Common myeloid progenitor, CD34-positive (primary cell): ENCODE results near the gene PITPNC1.

Experiments used
- CTCF ChIA-PET: fragments of 350-600 bp; sonication (Branson Sonifier 250); formaldehyde crosslinking; loops from one replicate; lab custom pipeline; 2021; ENCODE audit warnings: antibody characterized with exemption; lab: Charles Lee
- POLR2A ChIA-PET: fragments of 350-600 bp; sonication (Branson Sonifier 250); formaldehyde crosslinking; loops from one replicate; lab custom pipeline; 2021; ENCODE audit warnings: antibody characterized with exemption; lab: Charles Lee
- DNase-seq, 3 donors: peaks; one replicate each; pipeline versions ENCODE4 v3.0.0 to v3.0.0-alpha.2; 2013
- H3K27ac ChIP-seq, 2 experiments: 1 replicate in 1 of 2; 2 replicates in 1 of 2; pipeline ENCODE4 v1.7.0; 2013; ENCODE audit warnings: inconsistent platforms in 2 of 2, low read length in 2 of 2, mild to moderate bottlenecking in 2 of 2, low read depth in 1 of 2, moderate library complexity in 1 of 2; ENCODE audit not compliant: severe bottlenecking in 2 of 2, insufficient read depth in 1 of 2, poor library complexity in 1 of 2
- H3K27me3 ChIP-seq, 5 experiments: replicated peaks in 2 of 5; 1 replicate in 3 of 5; 2 replicates in 2 of 5; pipeline versions ENCODE4 v1.6.1 to v1.7.0; 2013; ENCODE audit warnings: low read length in 4 of 5, mild to moderate bottlenecking in 2 of 5, moderate library complexity in 2 of 5, inconsistent platforms in 1 of 5; ENCODE audit not compliant: insufficient read depth in 5 of 5, control insufficient read depth in 4 of 5
- H3K36me3 ChIP-seq, 4 experiments: 1 replicate in 2 of 4; 2 replicates in 2 of 4; pipeline versions ENCODE4 v1.6.1 to v1.7.0; 2013; ENCODE audit warnings: low read length in 3 of 4, control low read depth in 1 of 4, mild to moderate bottlenecking in 1 of 4; ENCODE audit not compliant: control insufficient read depth in 4 of 4, insufficient read depth in 4 of 4
- H3K4me1 ChIP-seq, 4 experiments: 1 replicate in 3 of 4; 2 replicates in 1 of 4; pipeline versions ENCODE4 v1.6.1 to v1.7.1; 2013; ENCODE audit warnings: low read length in 3 of 4, mild to moderate bottlenecking in 3 of 4, control low read depth in 1 of 4, inconsistent platforms in 1 of 4, moderate library complexity in 1 of 4; ENCODE audit not compliant: control insufficient read depth in 4 of 4, insufficient read depth in 4 of 4; ENCODE audit errors: control extremely low read depth in 1 of 4
- H3K4me3 ChIP-seq, 7 experiments: 1 replicate in 4 of 7; 2 replicates in 3 of 7; pipeline versions ENCODE4 v1.5.1 to v1.7.0; 2013; ENCODE audit warnings: mild to moderate bottlenecking in 7 of 7, low read length in 6 of 7, moderate library complexity in 6 of 7, inconsistent platforms in 2 of 7, low read depth in 2 of 7, control low read depth in 1 of 7; ENCODE audit not compliant: insufficient read depth in 4 of 7, control insufficient read depth in 1 of 7; ENCODE audit errors: extremely low read depth in 1 of 7
- H3K9me3 ChIP-seq, 5 experiments: 1 replicate in 4 of 5; 2 replicates in 1 of 5; pipeline versions ENCODE4 v1.6.1 to v1.7.1; 2013; ENCODE audit warnings: low read length in 4 of 5, mild to moderate bottlenecking in 2 of 5, inconsistent platforms in 1 of 5, low read depth in 1 of 5, moderate library complexity in 1 of 5; ENCODE audit not compliant: control insufficient read depth in 4 of 5, insufficient read depth in 2 of 5; ENCODE audit errors: control extremely low read depth in 1 of 5
- WGBS: methylation state at CpG from one replicate; pipeline ENCODE4 v1.1.5; 2013; ENCODE audit not compliant: insufficient coverage; 5-methylcytosine and 5-hydroxymethylcytosine counted together

PITPNC1 gene

DNA sequence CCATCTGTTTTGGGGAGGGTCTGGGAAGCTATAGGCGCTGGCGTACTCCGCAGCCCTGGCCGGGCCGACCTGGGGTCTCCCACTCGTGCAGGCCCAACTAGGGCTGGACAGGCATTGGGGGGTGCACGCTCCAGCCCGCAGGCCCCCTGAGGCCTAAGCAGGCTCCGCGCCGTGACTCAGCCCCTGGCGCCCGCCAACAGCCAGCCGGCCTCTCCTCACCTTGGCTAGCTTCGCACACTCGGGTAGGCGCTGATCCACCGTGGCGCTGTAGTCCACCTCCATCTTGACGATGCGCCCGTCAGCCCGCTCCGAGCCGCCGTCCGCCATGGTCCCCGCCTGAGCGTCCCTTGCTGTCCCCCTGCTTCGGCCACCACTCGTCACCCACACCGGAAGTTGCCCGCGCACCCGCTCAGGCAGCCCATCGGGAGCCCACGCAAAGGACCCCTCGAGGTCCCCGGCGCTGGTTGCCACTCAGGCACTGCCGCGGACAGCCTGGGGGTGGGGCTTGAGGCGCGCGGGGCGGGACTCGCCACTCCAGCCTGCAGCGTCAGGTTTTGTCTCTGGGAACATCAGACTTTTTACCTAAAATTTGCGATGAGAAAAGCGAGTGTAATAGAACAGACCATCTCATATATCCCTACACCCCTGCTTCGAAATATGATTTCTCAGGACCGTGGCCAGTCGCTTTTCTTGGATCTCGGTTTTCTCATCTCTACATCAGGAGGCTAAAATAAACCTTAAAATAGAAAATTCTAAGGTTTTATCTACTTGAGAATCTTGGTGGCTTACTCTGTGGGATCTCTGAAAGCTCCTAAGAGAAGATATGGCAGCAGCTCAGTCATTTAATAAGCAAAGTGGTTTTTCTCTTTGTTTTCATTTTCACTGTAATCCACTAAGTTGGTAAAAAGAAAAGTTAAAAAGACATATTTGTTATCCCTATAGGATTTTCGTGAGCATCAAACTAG is 10.6 kb upstream of the PITPNC1 start, which contains the start of gene PSMD12:
PSMD12 (minus strand) TSS at position 385 of the 965 bp plus-strand sequence; CDS start at position 327, 58 bp downstream.
- ChIA-PET CTCF (interaction anchor here (1.2 to 1.4 kb wide), 3 partner anchors 9 to 108 kb away, joined by 3 to 12 read pairs (median 3); no protein-coding TSS in a partner anchor), POLR2A (interaction anchor here (0.7 to 1.4 kb wide), 2 partner anchors 8 to 11 kb away, joined by 3 to 5 read pairs; partner anchors contain the start of gene PITPNC1)
- peaks cover 2 to 12% (median 4%) of the 10 kb centered on the region in 4 experiments for H3K36me3 ChIP-seq
- H3K27me3 ChIP-seq = no peaks in the 10 kb centered on the region
- 2% methylated on average over 46 of the region's 55 CpGs for WGBS
- no peaks in the 10 kb centered on the region for H3K9me3 ChIP-seq
- DNase-seq = peak; percentile 90 to 94 (median 93)
- H3K4me1 ChIP-seq = peaks cover 11 to 42% (median 32%) of the 10 kb centered on the region in 4 experiments
- peak within 1 kb of the TSS; percentile 87 to 99 (median 97) for H3K4me3 ChIP-seq
- H3K27ac ChIP-seq = peak within 1 kb of the TSS; percentile 95 to 98

DNA sequence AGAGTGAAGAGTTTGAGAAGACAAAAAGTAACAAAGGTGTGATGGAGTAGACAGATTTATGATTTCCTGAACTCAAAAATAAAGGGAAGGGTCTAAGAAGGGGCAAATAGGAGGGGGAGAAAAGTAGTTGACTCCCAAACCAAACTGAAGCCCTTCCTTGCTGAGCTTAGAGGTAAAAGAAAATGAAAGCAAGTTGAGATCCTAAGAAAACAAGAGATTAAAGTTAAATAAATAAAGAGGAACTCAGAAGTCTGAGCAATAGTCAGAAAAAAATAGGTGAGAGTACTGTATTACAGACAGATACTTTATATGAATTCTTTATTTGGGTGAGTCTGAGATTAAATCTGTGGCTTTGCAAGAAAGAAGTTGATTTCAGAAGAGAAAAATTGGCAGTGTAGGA is 7.4 kb upstream of the PITPNC1 start:
- Histone ChIP-seq H3K4me1 (peaks cover 9 to 35% (median 27%) of the 10 kb centered on the region in 4 experiments), H3K4me3 (peak overlapping the region in 1 of 7 experiments; percentile 45), H3K27ac (peak overlapping the region in 1 of 2 experiments; percentile 6), H3K27me3 (no peaks in the 10 kb centered on the region), H3K9me3 (no peaks in the 10 kb centered on the region), H3K36me3 (peaks cover 0 to 3% (median 0%) of the 10 kb centered on the region in 4 experiments)
- DNase-seq = peak in 2 of 3 donors; percentile 51 to 57
- ChIA-PET CTCF (interaction anchor here (0.7 to 2.7 kb wide), 4 partner anchors 8 to 50 kb away, joined by 3 to 10 read pairs (median 4); no protein-coding TSS in a partner anchor), POLR2A (no interaction called here)

DNA sequence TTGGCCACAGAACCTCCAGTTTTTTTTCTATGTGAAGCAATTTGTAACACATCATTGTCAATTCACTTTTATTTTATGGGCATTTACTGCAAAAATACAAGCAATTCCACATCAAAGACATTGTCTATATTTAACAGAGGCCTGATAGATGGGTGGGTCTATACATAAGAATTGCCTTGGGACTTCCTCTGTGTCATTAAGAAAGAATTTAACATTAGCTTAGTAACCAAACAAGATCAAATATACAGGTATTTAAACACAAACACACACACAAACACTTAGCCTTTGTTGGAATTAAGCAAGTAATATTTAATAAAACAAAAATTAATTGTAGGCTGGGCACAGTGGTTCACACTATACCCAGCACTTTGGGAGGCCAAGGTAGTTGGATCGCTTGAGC is 4.3 kb upstream of the PITPNC1 start:
- Histone ChIP-seq H3K36me3 (no peaks in the 10 kb centered on the region), H3K4me1 (peaks cover 11 to 39% (median 36%) of the 10 kb centered on the region in 4 experiments), H3K27me3 (no peaks in the 10 kb centered on the region), H3K4me3 (no peak overlapping the region), H3K9me3 (no peaks in the 10 kb centered on the region), H3K27ac (no peak overlapping the region)
- WGBS = 100% methylated on average over 1 of the region's 1 CpG
- no peak for DNase-seq
- ChIA-PET POLR2A (interaction anchor here (0.6 kb wide), 1 partner anchor 147 kb away, joined by 7 read pairs; no protein-coding TSS in a partner anchor), CTCF (interaction anchor here (9.1 kb wide), 1 partner anchor 103 kb away, joined by 114 read pairs; no protein-coding TSS in a partner anchor)

DNA sequence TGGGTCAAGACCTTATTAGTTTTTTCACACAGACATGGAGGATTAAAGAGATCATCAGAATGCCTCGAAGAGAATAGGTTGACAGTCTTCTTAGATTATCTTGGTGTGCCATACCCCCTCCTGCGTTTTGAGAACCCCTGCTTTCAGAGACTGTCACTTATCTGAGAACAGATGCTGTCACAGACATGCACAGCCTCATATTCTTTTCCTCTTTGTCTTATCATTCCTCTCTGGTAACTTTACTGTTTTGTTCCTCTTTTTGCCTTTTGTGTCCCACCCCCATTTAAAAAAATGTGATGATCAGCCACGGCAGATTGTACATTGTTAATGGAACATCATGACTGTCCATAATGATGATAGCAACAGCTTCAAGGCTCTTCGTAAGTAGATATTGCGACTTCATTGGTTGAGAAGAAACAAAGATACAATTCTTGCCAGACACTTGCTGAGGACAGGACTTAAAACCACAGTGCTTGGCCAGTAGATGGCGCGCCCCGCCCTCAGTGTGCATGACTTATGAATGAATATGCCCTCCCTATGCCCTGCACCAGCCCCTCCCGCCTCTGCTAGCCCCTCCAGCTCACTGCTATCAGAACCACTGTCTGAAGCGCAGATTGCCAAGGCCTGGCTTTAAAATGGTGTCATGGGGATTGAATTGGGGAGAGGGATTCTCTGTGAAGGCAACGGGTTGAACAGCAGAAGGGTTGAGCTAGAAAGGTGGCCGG is 2.6 kb upstream of the PITPNC1 start:
- WGBS = 0% methylated on average over 8 of the region's 12 CpGs
- DNase-seq = peak; percentile 93 to 96 (median 94)
- peaks cover 13 to 46% (median 42%) of the 10 kb centered on the region in 4 experiments for H3K4me1 ChIP-seq
- H3K27ac ChIP-seq = peak overlapping the region in 1 of 2 experiments; percentile 62
- peaks cover 0 to 2% (median 0%) of the 10 kb centered on the region in 5 experiments for H3K9me3 ChIP-seq
- H3K27me3 ChIP-seq = no peaks in the 10 kb centered on the region
- ChIA-PET POLR2A (interaction anchor here (1.2 kb wide), 1 partner anchor 9 kb away, joined by 5 read pairs; no protein-coding TSS in a partner anchor), CTCF (interaction anchor here (0.5 to 9.1 kb wide), 17 partner anchors 9 to 369 kb away, joined by 3 to 114 read pairs (median 4); no protein-coding TSS in a partner anchor)
- peak overlapping the region in 4 of 7 experiments; percentile 19 to 64 (median 33) for H3K4me3 ChIP-seq
- no peaks in the 10 kb centered on the region for H3K36me3 ChIP-seq

DNA sequence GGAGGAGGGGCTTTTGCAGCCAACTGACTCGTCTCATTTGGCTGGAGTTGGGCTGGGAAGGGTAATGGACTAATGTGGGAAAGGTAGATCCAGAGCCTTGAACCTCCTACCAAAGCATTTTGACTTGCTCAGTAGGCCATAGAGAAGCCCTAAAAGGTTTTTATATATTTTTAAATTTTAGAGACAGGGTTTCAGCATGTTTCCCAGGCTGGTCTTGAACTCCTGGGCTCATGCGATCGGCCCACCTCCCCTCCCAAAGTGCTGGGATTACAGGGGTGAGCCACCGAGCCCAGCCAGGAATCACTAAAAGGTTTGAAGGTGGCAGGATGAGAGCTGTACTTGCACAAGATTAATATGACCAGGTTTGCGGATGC is 2.0 kb upstream of the PITPNC1 start:
- Histone ChIP-seq H3K36me3 (no peaks in the 10 kb centered on the region), H3K4me3 (peak overlapping the region in 1 of 7 experiments; percentile 38), H3K27ac (no peak overlapping the region), H3K27me3 (no peaks in the 10 kb centered on the region), H3K4me1 (peaks cover 13 to 41% (median 39%) of the 10 kb centered on the region in 4 experiments), H3K9me3 (peaks cover 0 to 3% (median 0%) of the 10 kb centered on the region in 5 experiments)
- POLR2A ChIA-PET = interaction anchor here (1.2 kb wide), 1 partner anchor 9 kb away, joined by 5 read pairs; no protein-coding TSS in a partner anchor
- 100% methylated on average over 4 of the region's 5 CpGs for WGBS
- CTCF ChIA-PET = interaction anchor here (0.5 to 9.1 kb wide), 19 partner anchors 8 to 315 kb away, joined by 3 to 114 read pairs (median 4); partner anchors contain the start of gene PSMD12
- DNase-seq = no peak

DNA sequence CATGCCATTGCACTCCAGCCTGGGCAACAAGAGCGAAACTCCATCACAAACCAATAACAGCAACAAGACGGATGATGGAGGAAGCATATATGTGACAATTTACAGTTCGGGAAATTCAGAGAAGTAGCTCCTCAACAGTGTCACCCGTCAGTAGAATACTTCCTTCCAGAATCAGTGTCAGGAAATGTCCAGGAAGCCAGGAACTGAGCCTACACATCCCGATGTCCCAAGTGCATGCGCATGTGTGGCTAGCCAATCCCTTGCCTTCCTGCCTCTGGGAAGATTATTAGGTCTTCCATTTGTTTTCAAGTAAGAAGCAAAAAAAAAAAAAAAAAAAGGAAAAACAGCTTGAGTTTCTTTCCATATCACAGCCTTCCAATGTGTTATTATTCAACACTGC is 1.4 kb upstream of the PITPNC1 start:
- Histone ChIP-seq H3K27ac (no peak overlapping the region), H3K36me3 (no peaks in the 10 kb centered on the region), H3K4me1 (peaks cover 13 to 40% (median 39%) of the 10 kb centered on the region in 4 experiments), H3K9me3 (peaks cover 0 to 3% (median 0%) of the 10 kb centered on the region in 5 experiments), H3K4me3 (peak overlapping the region in 1 of 7 experiments; percentile 94), H3K27me3 (no peaks in the 10 kb centered on the region)
- POLR2A ChIA-PET = no interaction called here
- CTCF ChIA-PET = interaction anchor here (0.8 to 9.1 kb wide), 17 partner anchors 9 to 311 kb away, joined by 3 to 114 read pairs (median 3); partner anchors contain the start of gene PSMD12
- no peak for DNase-seq
- WGBS = 69% methylated on average over 4 of the region's 6 CpGs
